ENCODE data around the gene TTLL11.

- TF ChIP-seq CTCF (IDR thresholded peaks at IDR 0.05; ENCODE audit: low read depth, low read length, poor library complexity, severe bottlenecking) (no peak), EZH2phosphoT487 (IDR thresholded peaks at IDR 0.05; ENCODE audit: borderline replicate concordance, low read length) (no peak)
These were observed 17.7 kb downstream of the TTLL11 start for GRCh38 chr9:122075135-122076030.

Data from DOHH2 (cell line).